HG02588 (cell line): ENCODE data around the gene BEND3.

Experiments
- ATAC-seq: cut with Tn5 transposase; IDR thresholded peaks from one replicate; pipeline ENCODE4 v1.9.1; 2021; ENCODE audit warnings: mild to moderate bottlenecking, moderate library complexity; ENCODE audit not compliant: unreplicated experiment

BEND3 gene

GRCh38 chr6:107083921-107084320 lies 31.4 kb downstream of the BEND3 start:
- ATAC-seq: no peak

- ATAC-seq: peak; percentile 75
These were observed 32.1 kb downstream of the BEND3 start for GRCh38 chr6:107083047-107083768.

GRCh38 chr6:107082045-107082444 lies 33.3 kb downstream of the BEND3 start:
- no peak for ATAC-seq

GRCh38 chr6:107080036-107080435 lies 35.3 kb downstream of the BEND3 start:
- no peak for ATAC-seq

GRCh38 chr6:107079429-107079828 lies 35.9 kb downstream of the BEND3 start:
- ATAC-seq: no peak

GRCh38 chr6:107077710-107078109 lies 37.6 kb downstream of the BEND3 start:
- ATAC-seq: no peak

GRCh38 chr6:107075951-107076381 lies 39.3 kb downstream of the BEND3 start:
- ATAC-seq: no peak

GRCh38 chr6:107070686-107071085 lies 44.6 kb downstream of the BEND3 start:
- ATAC-seq: no peak

GRCh38 chr6:107069631-107070548 lies 45.4 kb downstream of the BEND3 start:
- ATAC-seq: no peak

GRCh38 chr6:107068691-107069630 lies 46.4 kb downstream of the BEND3 start:
- ATAC-seq: no peak

- peak; percentile 53 for ATAC-seq
These were observed 48.3 kb downstream of the BEND3 start for GRCh38 chr6:107066697-107067659.

- no peak for ATAC-seq
These were observed 50.7 kb downstream of the BEND3 start for GRCh38 chr6:107064579-107065065.

GRCh38 chr6:107062691-107063090 lies 52.6 kb downstream of the BEND3 start:
- no peak for ATAC-seq

GRCh38 chr6:107061125-107062020 lies 53.9 kb downstream of the BEND3 start:
- peak; percentile 62 for ATAC-seq

- no peak for ATAC-seq
These were observed 54.6 kb downstream of the BEND3 start for GRCh38 chr6:107060704-107061103.

GRCh38 chr6:107059606-107060005 lies 55.7 kb downstream of the BEND3 start:
- no peak for ATAC-seq

GRCh38 chr6:107057679-107058078 lies 57.6 kb downstream of the BEND3 start:
- no peak for ATAC-seq

GRCh38 chr6:107056796-107057195 lies 58.5 kb downstream of the BEND3 start:
- ATAC-seq: no peak

GRCh38 chr6:107047807-107048206 lies 67.5 kb downstream of the BEND3 start:
- ATAC-seq: no peak
